GM19372 (cell line): ENCODE measurements around the gene ALK.

ENCODE experiments used
- ATAC-seq: cut with Tn5 transposase; IDR thresholded peaks from one replicate; pipeline ENCODE4 v1.9.1; 2021; ENCODE audit warnings: mild to moderate bottlenecking, low read depth, moderate library complexity; ENCODE audit not compliant: unreplicated experiment

Gene ALK

GRCh38 chr2:29223257-29223656, 698.1 kb downstream of the ALK start:
- no peak for ATAC-seq

- ATAC-seq = no peak
These were observed 698.8 kb downstream of the ALK start for GRCh38 chr2:29222381-29223179.

GRCh38 chr2:29220506-29221270, 700.7 kb downstream of the ALK start:
- ATAC-seq = no peak

GRCh38 chr2:29219374-29219773, 702.0 kb downstream of the ALK start:
- ATAC-seq = no peak

- ATAC-seq = no peak
These were observed 702.7 kb downstream of the ALK start for GRCh38 chr2:29218550-29219125.

- no peak for ATAC-seq
These were observed 703.3 kb downstream of the ALK start for GRCh38 chr2:29218071-29218470.

- no peak for ATAC-seq
These were observed 704.8 kb downstream of the ALK start for GRCh38 chr2:29216609-29216909.

- no peak for ATAC-seq
These were observed 705.4 kb downstream of the ALK start for GRCh38 chr2:29215739-29216608.

- no peak for ATAC-seq
These were observed 706.3 kb downstream of the ALK start for GRCh38 chr2:29215073-29215472.

GRCh38 chr2:29213888-29214291, 707.5 kb downstream of the ALK start:
- no peak for ATAC-seq

- ATAC-seq = no peak
These were observed 709.4 kb downstream of the ALK start for GRCh38 chr2:29212009-29212408.

- no peak for ATAC-seq
These were observed 711.8 kb downstream of the ALK start for GRCh38 chr2:29209551-29209950.

GRCh38 chr2:29207352-29208148, 713.8 kb downstream of the ALK start:
- ATAC-seq = no peak

- ATAC-seq = no peak
These were observed 714.4 kb downstream of the ALK start for GRCh38 chr2:29206941-29207340.

GRCh38 chr2:29202819-29203495, 718.4 kb downstream of the ALK start:
- ATAC-seq = no peak

GRCh38 chr2:29201979-29202378, 719.4 kb downstream of the ALK start:
- ATAC-seq = no peak

- ATAC-seq = peak; percentile 62
These were observed 724.3 kb downstream of the ALK start for GRCh38 chr2:29196792-29197788.

- no peak for ATAC-seq
These were observed 725.6 kb downstream of the ALK start for GRCh38 chr2:29195796-29196195.
